Measurements from ENCODE around the gene RIC8B.

- TF ChIP-seq CTCF (IDR thresholded peaks at IDR 0.05) (no peak), POLR2A (IDR thresholded peaks at IDR 0.05) (no peak)
Measured at GRCh38 chr12:106783515-106783914, 9.0 kb downstream of the RIC8B start.

Measured in tibial nerve (tissue), 3 donors.